ENCODE measurements around the gene FGFR3. TPM values are rescaled to one million over a fixed set of nuclear protein-coding genes. Genes with fewer than 3 reads are reported as not detected.

FGFR3 gene
- total RNA-seq, 2 experiments from 2014 or later = not detected

- POLR2A ChIA-PET = interaction anchor here (0.7 kb wide), 1 partner anchor 1098 kb away, joined by 4 read pairs; no protein-coding TSS in a partner anchor
- TF ChIP-seq CTCF (conservative IDR thresholded peaks at IDR 0.05; ENCODE audit: low read length) (no peak), EZH2phosphoT487 (IDR thresholded peaks at IDR 0.05; ENCODE audit: borderline replicate concordance, low read depth, low read length) (no peak)
- Histone ChIP-seq H3K79me2 (ENCODE audit: insufficient read depth, low read depth, low read length) (no peaks in the 10 kb centered on the region), H3K4me3 (ENCODE audit: low read depth, low read length, poor library complexity, severe bottlenecking) (no peak overlapping the region), H4K20me1 (ENCODE audit: insufficient read depth, low read length) (no peaks in the 10 kb centered on the region), H3K4me1 (ENCODE audit: insufficient read depth, low read length, poor library complexity, severe bottlenecking) (no peaks in the 10 kb centered on the region), H3K27ac (ENCODE audit: low read depth, low read length, poor library complexity, severe bottlenecking) (no peak overlapping the region), H2AFZ (ENCODE audit: low read length) (no peak overlapping the region), H3K9me2 (ENCODE audit: insufficient read depth, low read length) (no peaks in the 10 kb centered on the region), H3K4me2 (ENCODE audit: low read length) (no peak overlapping the region), H3K9me3 (ENCODE audit: low read length) (no peaks in the 10 kb centered on the region), H3K36me3 (ENCODE audit: insufficient read depth, low read length) (no peaks in the 10 kb centered on the region)
- CTCF ChIA-PET (ENCODE audit: unreplicated experiment) = no interaction called here
- intact Hi-C loops (cut with micrococcal nuclease; ENCODE audit: unreplicated experiment) = no loop called here
- no peak for DNase-seq (ENCODE audit: low spot score)
- no TSS peak for BruUV-seq (replicated peaks)
Observed at GRCh38 chr4:1788254-1788973, 4.7 kb upstream of the FGFR3 start.

GRCh38 chr4:1789552-1789951 lies 3.5 kb upstream of the FGFR3 start:
- ChIA-PET CTCF (ENCODE audit: unreplicated experiment) (no interaction called here), POLR2A (no interaction called here)
- no peak for DNase-seq (ENCODE audit: low spot score)
- no peak overlapping the region for H2AFZ ChIP-seq (ENCODE audit: low read length)
- TF ChIP-seq CTCF (conservative IDR thresholded peaks at IDR 0.05; ENCODE audit: low read length) = no peak
- TF ChIP-seq EZH2phosphoT487 (IDR thresholded peaks at IDR 0.05; ENCODE audit: borderline replicate concordance, low read depth, low read length) = no peak
- no TSS peak for BruUV-seq (replicated peaks)
- H4K20me1 ChIP-seq (ENCODE audit: insufficient read depth, low read length) = no peaks in the 10 kb centered on the region
- H3K4me1 ChIP-seq (ENCODE audit: insufficient read depth, low read length, poor library complexity, severe bottlenecking) = no peaks in the 10 kb centered on the region
- H3K4me2 ChIP-seq (ENCODE audit: low read length) = no peak overlapping the region
- intact Hi-C loops (cut with micrococcal nuclease; ENCODE audit: unreplicated experiment) = no loop called here
- no peak overlapping the region for H3K4me3 ChIP-seq (ENCODE audit: low read depth, low read length, poor library complexity, severe bottlenecking)
- H3K36me3 ChIP-seq (ENCODE audit: insufficient read depth, low read length) = no peaks in the 10 kb centered on the region
- no peaks in the 10 kb centered on the region for H3K9me2 ChIP-seq (ENCODE audit: insufficient read depth, low read length)
- no peak overlapping the region for H3K27ac ChIP-seq (ENCODE audit: low read depth, low read length, poor library complexity, severe bottlenecking)
- H3K79me2 ChIP-seq (ENCODE audit: insufficient read depth, low read depth, low read length) = no peaks in the 10 kb centered on the region
- H3K9me3 ChIP-seq (ENCODE audit: low read length) = no peaks in the 10 kb centered on the region

- POLR2A ChIA-PET = no interaction called here
- intact Hi-C loops (cut with micrococcal nuclease; ENCODE audit: unreplicated experiment) = no loop called here
- no peak overlapping the region for H3K4me2 ChIP-seq (ENCODE audit: low read length)
- no peak for DNase-seq (ENCODE audit: low spot score)
- H3K4me3 ChIP-seq (ENCODE audit: low read depth, low read length, poor library complexity, severe bottlenecking) = no peak overlapping the region
- no peak overlapping the region for H3K27ac ChIP-seq (ENCODE audit: low read depth, low read length, poor library complexity, severe bottlenecking)
- H2AFZ ChIP-seq (ENCODE audit: low read length) = no peak overlapping the region
- no peaks in the 10 kb centered on the region for H3K36me3 ChIP-seq (ENCODE audit: insufficient read depth, low read length)
- no peaks in the 10 kb centered on the region for H3K9me2 ChIP-seq (ENCODE audit: insufficient read depth, low read length)
- H3K79me2 ChIP-seq (ENCODE audit: insufficient read depth, low read depth, low read length) = no peaks in the 10 kb centered on the region
- CTCF ChIA-PET (ENCODE audit: unreplicated experiment) = no interaction called here
- TF ChIP-seq CTCF (conservative IDR thresholded peaks at IDR 0.05; ENCODE audit: low read length) = no peak
- TF ChIP-seq EZH2phosphoT487 (IDR thresholded peaks at IDR 0.05; ENCODE audit: borderline replicate concordance, low read depth, low read length) = no peak
- BruUV-seq (replicated peaks) = no TSS peak
- no peaks in the 10 kb centered on the region for H4K20me1 ChIP-seq (ENCODE audit: insufficient read depth, low read length)
- no peaks in the 10 kb centered on the region for H3K9me3 ChIP-seq (ENCODE audit: low read length)
- H3K4me1 ChIP-seq (ENCODE audit: insufficient read depth, low read length, poor library complexity, severe bottlenecking) = no peaks in the 10 kb centered on the region
Observed at GRCh38 chr4:1790005-1790404, 3.1 kb upstream of the FGFR3 start.

Data from OCI-LY7 (cell line).